ENCODE data around the gene CTLA4.

- TF ChIP-seq CTCF (IDR thresholded peaks at IDR 0.05 in 2 of 3, conservative IDR thresholded peaks at IDR 0.05 in 1 of 3; ENCODE audit: control insufficient read depth in 2 of 3, extremely low read depth in 1 of 3, insufficient read depth in 1 of 3, low read depth in 3 of 3, low read length in 3 of 3): no peak
- TF ChIP-seq USF1 (IDR thresholded peaks at IDR 0.05; ENCODE audit: borderline replicate concordance, extremely low read length, insufficient read depth, low read depth, low read length): no peak
- TF ChIP-seq POLR2AphosphoS5 (IDR thresholded peaks at IDR 0.05; ENCODE audit: low read length): no peak
- no peak for TF ChIP-seq MYC (IDR thresholded peaks at IDR 0.05; ENCODE audit: insufficient read depth, insufficient read length, insufficient replicate concordance, low read length, severe bottlenecking)
- TF ChIP-seq POLR2A (IDR thresholded peaks at IDR 0.05; ENCODE audit: low read depth, low read length): no peak
- TF ChIP-seq ATF3 (IDR thresholded peaks at IDR 0.05; ENCODE audit: borderline replicate concordance, extremely low read depth, low read depth, low read length): no peak
- TF ChIP-seq ZBTB33 (IDR thresholded peaks at IDR 0.05): no peak
- no peak for TF ChIP-seq ZNF622 (IDR thresholded peaks at IDR 0.05)
- no peak for TF ChIP-seq CHD1 (IDR thresholded peaks at IDR 0.05; ENCODE audit: low read depth, low read length)
- no peak for TF ChIP-seq PBX3 (IDR thresholded peaks at IDR 0.05; ENCODE audit: insufficient replicate concordance, low read depth, low read length)
Measured at GRCh38 chr2:203861607-203862006, 6.0 kb upstream of the CTLA4 start.
